ENCODE data around the gene CCDC157.
A peak's percentile ranks its signal among the peaks of the same experiment; 100 is the strongest.

Gene CCDC157

DNA sequence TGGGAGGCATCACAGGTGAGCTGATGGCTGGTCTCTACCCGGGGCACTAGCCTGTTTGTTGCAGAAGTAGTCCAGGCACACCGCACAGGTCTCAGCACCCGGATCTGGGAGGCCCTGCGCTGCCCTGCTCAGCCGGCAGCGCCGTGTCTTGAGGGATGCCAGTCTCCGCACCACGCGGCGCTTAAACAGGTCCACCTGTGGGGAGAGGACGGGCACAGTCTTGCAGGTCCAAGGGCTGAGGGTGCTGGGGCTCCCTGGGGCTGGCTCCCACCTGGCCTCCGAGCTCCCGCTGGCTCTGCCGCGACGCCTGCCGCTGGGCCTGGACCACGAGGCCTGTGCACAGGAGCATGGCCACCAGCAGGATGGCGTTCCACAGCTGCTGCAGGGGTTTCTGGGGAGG lies 23.2 kb downstream of the CCDC157 start:
- H3K4me1 ChIP-seq (ENCODE audit: control insufficient read depth, insufficient read depth, low read length): no peaks in the 10 kb centered on the region
- no peaks in the 10 kb centered on the region for H3K9me3 ChIP-seq (ENCODE audit: control insufficient read depth, low read length)
- no peak for DNase-seq (ENCODE audit: low read depth)
- H3K27me3 ChIP-seq (replicated peaks; ENCODE audit: control insufficient read depth, insufficient read depth, low read length): no peaks in the 10 kb centered on the region
- H3K36me3 ChIP-seq (ENCODE audit: control insufficient read depth, insufficient read depth, low read length, severe bottlenecking): peaks cover 43% of the 10 kb centered on the region
- no peak overlapping the region for H3K4me3 ChIP-seq (ENCODE audit: low read length)
- no peak overlapping the region for H3K9ac ChIP-seq (ENCODE audit: low read length)

DNA sequence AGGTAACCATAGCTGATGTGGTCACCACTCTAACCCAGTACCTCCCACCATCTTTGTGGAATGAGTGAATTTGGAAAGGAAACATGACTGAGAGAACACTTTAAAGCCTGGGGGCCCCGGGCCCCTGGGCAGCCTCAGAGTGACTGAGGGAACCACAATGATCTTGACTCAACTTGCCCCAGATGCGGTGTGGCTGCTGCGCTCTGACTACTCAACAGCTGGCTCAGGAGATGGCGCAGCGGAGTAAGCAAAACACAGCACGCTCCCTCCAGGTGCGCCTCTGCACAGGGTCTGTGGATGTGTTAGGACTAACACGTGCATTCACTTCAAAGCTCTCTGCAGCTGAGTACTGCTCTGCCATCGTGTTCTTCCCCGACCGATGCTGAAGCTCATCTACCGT lies 24.5 kb downstream of the CCDC157 start:
- Histone ChIP-seq H3K4me1 (ENCODE audit: control insufficient read depth, insufficient read depth, low read length) (peaks cover 4% of the 10 kb centered on the region), H3K4me3 (ENCODE audit: low read length) (no peak overlapping the region), H3K36me3 (ENCODE audit: control insufficient read depth, insufficient read depth, low read length, severe bottlenecking) (peaks cover 43% of the 10 kb centered on the region), H3K27me3 (replicated peaks; ENCODE audit: control insufficient read depth, insufficient read depth, low read length) (no peaks in the 10 kb centered on the region), H3K9me3 (ENCODE audit: control insufficient read depth, low read length) (no peaks in the 10 kb centered on the region), H3K9ac (ENCODE audit: low read length) (no peak overlapping the region)
- no peak for DNase-seq (ENCODE audit: low read depth)

DNA sequence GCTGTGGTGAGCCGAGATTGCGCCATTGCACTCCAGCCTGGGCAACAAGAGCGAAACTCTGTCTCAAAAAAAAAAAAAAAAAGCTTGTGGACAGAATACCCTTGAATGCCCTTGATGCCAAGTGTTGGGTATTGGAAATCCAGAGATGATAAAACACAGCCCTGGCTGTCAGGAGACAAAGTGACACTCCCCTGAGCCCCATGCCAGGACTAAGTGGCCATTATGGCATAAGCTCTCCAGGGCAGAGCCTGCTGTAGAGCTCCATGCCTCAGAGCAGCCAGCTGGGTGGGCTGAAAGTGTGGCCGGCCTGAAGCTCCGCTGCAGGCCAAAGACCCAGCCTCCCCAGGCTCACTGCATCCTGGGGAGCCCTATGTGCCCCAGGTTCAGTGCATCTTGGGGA lies 25.5 kb downstream of the CCDC157 start:
- Histone ChIP-seq H3K4me1 (ENCODE audit: control insufficient read depth, insufficient read depth, low read length) (peaks cover 10% of the 10 kb centered on the region), H3K27me3 (replicated peaks; ENCODE audit: control insufficient read depth, insufficient read depth, low read length) (no peaks in the 10 kb centered on the region), H3K36me3 (ENCODE audit: control insufficient read depth, insufficient read depth, low read length, severe bottlenecking) (peaks cover 36% of the 10 kb centered on the region), H3K9ac (ENCODE audit: low read length) (no peak overlapping the region), H3K9me3 (ENCODE audit: control insufficient read depth, low read length) (no peaks in the 10 kb centered on the region), H3K4me3 (ENCODE audit: low read length) (no peak overlapping the region)
- DNase-seq (ENCODE audit: low read depth): no peak

DNA sequence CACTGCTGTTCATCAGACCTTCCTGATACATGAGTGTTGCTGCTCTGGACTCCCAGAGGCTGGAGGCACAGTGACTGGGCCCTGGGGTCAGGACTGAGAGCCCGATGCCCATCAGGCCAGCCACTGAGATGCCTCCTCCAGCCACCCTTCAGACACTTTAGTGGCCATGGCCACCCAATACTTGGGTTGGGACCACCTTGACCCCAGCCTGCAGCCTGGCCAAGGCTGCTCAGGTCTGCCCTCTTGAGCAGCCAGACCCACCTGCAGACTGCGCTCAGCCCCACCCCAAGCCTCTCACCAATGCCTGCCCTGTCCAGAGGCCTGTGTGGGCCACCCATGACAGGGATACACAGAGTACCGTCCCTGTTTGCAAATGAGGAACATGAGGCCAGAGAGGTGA lies 26.3 kb downstream of the CCDC157 start:
- Histone ChIP-seq H3K36me3 (ENCODE audit: control insufficient read depth, insufficient read depth, low read length, severe bottlenecking) (peaks cover 30% of the 10 kb centered on the region), H3K4me3 (ENCODE audit: low read length) (no peak overlapping the region), H3K9ac (ENCODE audit: low read length) (no peak overlapping the region), H3K9me3 (ENCODE audit: control insufficient read depth, low read length) (no peaks in the 10 kb centered on the region), H3K4me1 (ENCODE audit: control insufficient read depth, insufficient read depth, low read length) (peaks cover 12% of the 10 kb centered on the region), H3K27me3 (replicated peaks; ENCODE audit: control insufficient read depth, insufficient read depth, low read length) (no peaks in the 10 kb centered on the region)
- no peak for DNase-seq (ENCODE audit: low read depth)

DNA sequence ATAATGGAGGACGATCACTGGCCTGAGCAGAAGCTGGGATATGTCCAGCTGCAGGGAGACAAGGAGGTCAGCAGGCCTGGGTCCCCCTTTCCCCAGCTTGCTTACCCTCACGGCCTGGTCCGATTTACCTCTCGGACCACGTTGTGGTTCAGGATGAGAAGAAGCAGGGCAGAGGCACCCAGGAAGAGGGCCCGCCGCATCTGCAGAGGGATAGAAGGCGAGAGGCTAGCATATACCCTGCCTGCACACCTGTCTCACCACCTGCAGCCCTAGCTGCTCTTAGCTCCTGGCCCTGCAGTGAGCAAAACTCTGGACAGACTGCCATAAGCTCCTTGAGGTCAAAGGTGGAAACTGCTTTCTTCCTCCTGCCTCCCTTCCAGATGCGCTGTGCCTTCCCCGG lies 29.1 kb downstream of the CCDC157 start:
- no peak for DNase-seq (ENCODE audit: low read depth)
- H3K9me3 ChIP-seq (ENCODE audit: control insufficient read depth, low read length): peaks cover 3% of the 10 kb centered on the region
- H3K36me3 ChIP-seq (ENCODE audit: control insufficient read depth, insufficient read depth, low read length, severe bottlenecking): peaks cover 18% of the 10 kb centered on the region
- H3K27me3 ChIP-seq (replicated peaks; ENCODE audit: control insufficient read depth, insufficient read depth, low read length): no peaks in the 10 kb centered on the region
- peak overlapping the region; percentile 92 for H3K9ac ChIP-seq (ENCODE audit: low read length)
- peak overlapping the region; percentile 83 for H3K4me3 ChIP-seq (ENCODE audit: low read length)
- peaks cover 12% of the 10 kb centered on the region for H3K4me1 ChIP-seq (ENCODE audit: control insufficient read depth, insufficient read depth, low read length)

DNA sequence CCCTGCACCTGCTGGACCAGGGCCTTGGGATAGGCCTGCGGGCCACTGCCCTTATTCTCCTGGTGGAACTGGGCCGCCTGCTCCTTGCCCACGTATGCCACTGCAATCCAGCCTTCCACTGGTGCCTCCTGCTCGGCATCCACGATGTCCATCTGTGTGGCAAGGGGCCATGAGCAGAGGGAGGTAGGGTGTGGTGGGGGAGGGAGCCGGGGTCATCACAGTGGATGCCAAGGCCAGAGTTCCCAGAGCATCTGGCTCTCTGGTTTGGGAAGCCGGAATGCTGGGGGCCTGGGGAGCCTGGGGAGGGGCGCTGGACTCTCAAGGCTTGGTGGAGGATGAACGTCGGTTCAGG lies 29.8 kb downstream of the CCDC157 start:
- H3K9ac ChIP-seq (ENCODE audit: low read length): peak overlapping the region; percentile 92

DNA sequence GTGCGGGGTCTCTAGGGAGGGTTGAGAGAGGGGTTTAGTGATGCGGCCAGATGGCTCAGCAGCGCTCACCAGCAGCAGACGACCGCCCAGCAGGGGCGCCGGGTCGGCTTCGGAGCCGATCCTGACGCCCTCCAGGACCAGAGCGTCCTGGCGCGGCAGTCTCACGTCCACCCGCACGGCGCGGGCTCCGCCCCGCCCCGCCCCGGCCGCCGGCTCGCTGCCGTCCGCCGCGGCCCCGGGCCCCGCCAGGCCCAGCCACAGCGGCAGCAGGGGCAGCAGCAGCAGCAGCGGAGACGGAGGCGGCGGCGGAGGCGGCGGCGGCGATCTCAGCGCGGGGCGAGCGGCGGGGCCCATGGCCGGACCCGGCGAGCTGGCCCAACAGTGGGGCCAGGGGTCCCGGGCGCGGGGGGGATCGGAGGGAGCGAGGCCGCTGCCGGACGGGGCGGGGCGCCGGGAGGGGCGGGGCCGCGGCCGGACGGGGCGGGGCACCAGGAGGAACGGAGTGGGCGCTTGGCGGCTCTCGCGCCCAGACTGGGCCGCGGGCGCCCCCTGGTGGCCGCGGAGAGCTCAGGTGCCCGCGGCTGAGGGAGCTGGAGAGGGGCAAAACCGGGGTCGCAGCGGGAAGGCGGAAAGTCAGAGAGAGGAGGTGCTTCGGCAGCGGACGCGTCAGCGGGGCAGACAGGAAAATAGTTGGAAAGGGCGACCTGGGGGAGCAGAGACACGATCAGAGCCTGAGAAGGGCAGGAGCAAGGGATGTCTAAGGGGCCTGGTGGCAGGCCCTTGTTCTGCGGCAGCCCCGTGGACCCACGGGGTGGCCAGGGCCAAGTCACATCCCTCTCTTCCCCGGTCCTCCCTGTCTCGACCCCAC lies 30.4 kb downstream of the CCDC157 start, which contains the start of gene RNF215:
Gene RNF215 (minus strand): TSS at position 452 of the 868 bp plus-strand sequence. CDS start 98 bp downstream, at position 354.
- Histone ChIP-seq H3K4me3 (ENCODE audit: low read length) (peak within 1 kb of the TSS; percentile 83), H3K9me3 (ENCODE audit: control insufficient read depth, low read length) (peaks cover 5% of the 10 kb centered on the region), H3K9ac (ENCODE audit: low read length) (peak within 1 kb of the TSS; percentile 92), H3K27me3 (replicated peaks; ENCODE audit: control insufficient read depth, insufficient read depth, low read length) (no peaks in the 10 kb centered on the region), H3K4me1 (ENCODE audit: control insufficient read depth, insufficient read depth, low read length) (peaks cover 12% of the 10 kb centered on the region), H3K36me3 (ENCODE audit: control insufficient read depth, insufficient read depth, low read length, severe bottlenecking) (peaks cover 13% of the 10 kb centered on the region)
- DNase-seq (ENCODE audit: low read depth): peak; percentile 93

More for the DNA sequence above, 29.8 kb downstream of the CCDC157 start:
- Histone ChIP-seq H3K27me3 (replicated peaks; ENCODE audit: control insufficient read depth, insufficient read depth, low read length) (no peaks in the 10 kb centered on the region), H3K4me1 (ENCODE audit: control insufficient read depth, insufficient read depth, low read length) (peaks cover 12% of the 10 kb centered on the region), H3K36me3 (ENCODE audit: control insufficient read depth, insufficient read depth, low read length, severe bottlenecking) (peaks cover 13% of the 10 kb centered on the region), H3K4me3 (ENCODE audit: low read length) (peak overlapping the region; percentile 83), H3K9me3 (ENCODE audit: control insufficient read depth, low read length) (peaks cover 5% of the 10 kb centered on the region)
- DNase-seq (ENCODE audit: low read depth): no peak

DNA sequence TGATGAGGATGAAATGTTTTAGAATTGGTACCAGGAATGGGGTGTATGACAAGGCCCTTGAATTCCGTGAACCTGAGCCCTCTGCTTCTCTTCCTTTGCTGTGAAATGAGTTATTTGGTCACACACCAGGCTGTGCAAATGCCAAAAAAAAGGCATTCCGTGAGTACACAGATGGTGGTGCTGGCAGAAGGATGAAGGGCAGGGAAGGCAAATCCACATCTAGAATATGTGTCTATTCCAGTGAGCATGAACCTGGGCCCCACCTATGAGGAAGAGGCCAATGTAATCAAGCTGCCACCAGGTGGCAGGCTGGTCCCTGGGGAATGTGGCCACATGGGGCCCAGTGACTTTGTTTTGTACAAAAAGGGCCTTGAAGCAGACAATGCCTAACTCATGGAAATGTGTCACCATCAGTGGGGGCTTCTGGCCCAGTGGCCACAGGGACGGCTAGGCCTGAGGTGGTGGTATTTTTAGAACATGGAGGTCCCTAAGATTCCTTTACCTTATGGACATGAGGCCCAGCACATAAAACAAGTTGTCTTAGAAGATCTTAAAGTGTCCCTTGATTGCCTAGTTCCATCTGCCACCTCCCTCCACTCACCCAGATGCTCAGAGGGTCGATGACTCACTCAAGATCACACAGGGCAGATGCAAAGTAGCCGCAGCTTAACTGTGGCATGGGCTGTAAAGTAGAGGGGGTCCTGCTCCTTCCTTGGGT lies 34.3 kb downstream of the CCDC157 start:
- H3K4me3 ChIP-seq (ENCODE audit: low read length): no peak overlapping the region
- no peak overlapping the region for H3K9ac ChIP-seq (ENCODE audit: low read length)
- H3K36me3 ChIP-seq (ENCODE audit: control insufficient read depth, insufficient read depth, low read length, severe bottlenecking): no peaks in the 10 kb centered on the region
- DNase-seq (ENCODE audit: low read depth): peak; percentile 71
- H3K27me3 ChIP-seq (replicated peaks; ENCODE audit: control insufficient read depth, insufficient read depth, low read length): no peaks in the 10 kb centered on the region
- H3K9me3 ChIP-seq (ENCODE audit: control insufficient read depth, low read length): peaks cover 5% of the 10 kb centered on the region
- H3K4me1 ChIP-seq (ENCODE audit: control insufficient read depth, insufficient read depth, low read length): peaks cover 9% of the 10 kb centered on the region

DNA sequence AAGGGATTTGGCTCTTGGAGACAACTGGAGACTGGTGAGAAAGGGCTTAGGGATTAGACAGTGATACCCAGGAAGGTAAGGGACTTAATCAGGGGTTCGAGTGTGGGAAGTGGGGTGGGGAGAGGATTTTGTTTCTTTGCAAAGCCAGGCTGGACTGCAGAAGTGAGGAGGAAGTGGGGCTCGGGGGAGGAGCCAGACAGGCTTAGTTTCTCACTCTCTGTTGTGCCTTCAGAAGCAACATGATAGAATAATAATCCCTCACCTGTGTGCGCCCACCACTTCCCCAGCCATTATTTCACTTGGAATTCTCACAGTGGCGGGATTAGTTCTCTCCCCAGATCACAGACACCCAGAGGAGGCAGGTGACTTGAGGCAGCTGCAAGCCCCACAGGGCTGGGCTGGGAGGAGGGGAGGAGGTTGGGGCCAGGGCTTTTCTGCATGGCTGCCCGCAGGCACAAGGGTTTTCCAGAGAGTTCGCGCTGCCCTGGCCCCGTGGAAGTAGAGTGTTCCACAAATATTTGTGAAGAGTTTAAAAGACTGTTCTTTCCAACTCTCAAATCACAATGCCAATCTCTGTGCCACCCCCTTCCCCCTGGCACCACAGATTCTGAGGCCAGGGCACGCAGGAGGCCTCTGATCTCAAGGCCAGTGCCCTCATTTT lies 36.0 kb downstream of the CCDC157 start:
- Histone ChIP-seq H3K4me3 (ENCODE audit: low read length) (no peak overlapping the region), H3K4me1 (ENCODE audit: control insufficient read depth, insufficient read depth, low read length) (peaks cover 7% of the 10 kb centered on the region)

DNA sequence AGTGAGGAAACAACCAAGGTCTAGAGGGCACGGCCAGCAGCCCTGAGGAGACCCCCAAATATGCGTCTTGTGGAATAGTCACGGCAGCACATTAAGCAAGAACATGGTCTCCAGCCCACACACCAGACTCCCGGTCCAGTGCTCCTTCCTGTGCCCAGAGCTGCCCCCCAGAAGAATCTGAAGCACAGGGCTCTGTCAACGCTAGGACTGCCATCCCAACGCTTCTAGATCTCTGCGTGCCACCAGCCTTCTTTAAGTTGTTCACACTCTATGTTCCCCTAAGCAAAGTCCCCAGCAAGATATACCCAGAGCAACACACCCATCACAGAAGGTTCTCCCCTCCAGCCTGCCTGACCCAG lies 36.5 kb downstream of the CCDC157 start:
- Histone ChIP-seq H3K9ac (ENCODE audit: low read length) (no peak overlapping the region), H3K36me3 (ENCODE audit: control insufficient read depth, insufficient read depth, low read length, severe bottlenecking) (no peaks in the 10 kb centered on the region), H3K27me3 (replicated peaks; ENCODE audit: control insufficient read depth, insufficient read depth, low read length) (no peaks in the 10 kb centered on the region), H3K4me1 (ENCODE audit: control insufficient read depth, insufficient read depth, low read length) (peaks cover 11% of the 10 kb centered on the region), H3K9me3 (ENCODE audit: control insufficient read depth, low read length) (peaks cover 5% of the 10 kb centered on the region), H3K4me3 (ENCODE audit: low read length) (no peak overlapping the region)
- DNase-seq (ENCODE audit: low read depth): no peak

More for the DNA sequence above, 36.0 kb downstream of the CCDC157 start:
- Histone ChIP-seq H3K27me3 (replicated peaks; ENCODE audit: control insufficient read depth, insufficient read depth, low read length) (no peaks in the 10 kb centered on the region), H3K9ac (ENCODE audit: low read length) (no peak overlapping the region), H3K9me3 (ENCODE audit: control insufficient read depth, low read length) (peaks cover 5% of the 10 kb centered on the region), H3K36me3 (ENCODE audit: control insufficient read depth, insufficient read depth, low read length, severe bottlenecking) (no peaks in the 10 kb centered on the region)
- DNase-seq (ENCODE audit: low read depth): no peak

DNA sequence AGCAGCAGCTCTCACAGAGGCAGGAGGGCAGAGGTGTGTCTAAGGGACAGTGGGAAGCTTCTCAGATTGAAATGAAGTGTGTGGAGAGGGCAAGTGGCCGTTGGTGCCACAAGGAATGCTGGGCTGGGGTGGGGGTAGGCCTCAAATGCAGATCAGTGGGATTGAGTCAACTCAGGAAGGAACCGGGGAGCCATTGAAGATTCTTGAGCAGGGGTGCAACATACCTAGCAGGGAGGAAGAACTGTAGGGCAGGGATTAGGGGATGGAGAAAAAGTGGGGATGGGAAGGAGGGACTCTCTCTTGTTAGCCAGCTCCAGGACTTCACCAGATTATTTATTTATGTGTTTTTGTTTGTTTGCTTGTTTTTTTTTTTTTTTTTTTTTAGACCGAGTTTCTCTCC lies 37.1 kb downstream of the CCDC157 start:
- Histone ChIP-seq H3K4me1 (ENCODE audit: control insufficient read depth, insufficient read depth, low read length) (peaks cover 17% of the 10 kb centered on the region), H3K36me3 (ENCODE audit: control insufficient read depth, insufficient read depth, low read length, severe bottlenecking) (no peaks in the 10 kb centered on the region), H3K9ac (ENCODE audit: low read length) (no peak overlapping the region), H3K27me3 (replicated peaks; ENCODE audit: control insufficient read depth, insufficient read depth, low read length) (no peaks in the 10 kb centered on the region), H3K9me3 (ENCODE audit: control insufficient read depth, low read length) (peaks cover 5% of the 10 kb centered on the region), H3K4me3 (ENCODE audit: low read length) (no peak overlapping the region)
- DNase-seq (ENCODE audit: low read depth): no peak
